ENCODE data around the gene GSTA4.

- TF ChIP-seq CTCF (IDR thresholded peaks at IDR 0.05) = no peak
- no peak for TF ChIP-seq POLR2A (IDR thresholded peaks at IDR 0.05)
Measured at GRCh38 chr6:53018446-53018845, 23.4 kb upstream of the GSTA4 start.

Measured in ovary (tissue), 3 donors.